Smooth muscle cell of the pulmonary artery (primary cell): ENCODE measurements around the gene MOB3C. TPM values are rescaled to one million over a fixed set of nuclear protein-coding genes. Genes with fewer than 3 reads are reported as not detected.

ENCODE experiments used
- total RNA-seq: library from RNA; depleted of rRNA; stranded (reverse); fragments of >200 nt; gene quantifications from 2 replicates; pipeline ENCODE4 v1.2.3, GENCODE V29; 2014

Gene MOB3C
- total RNA-seq: 12.7 and 13.2 TPM in 2 replicates

DNA sequence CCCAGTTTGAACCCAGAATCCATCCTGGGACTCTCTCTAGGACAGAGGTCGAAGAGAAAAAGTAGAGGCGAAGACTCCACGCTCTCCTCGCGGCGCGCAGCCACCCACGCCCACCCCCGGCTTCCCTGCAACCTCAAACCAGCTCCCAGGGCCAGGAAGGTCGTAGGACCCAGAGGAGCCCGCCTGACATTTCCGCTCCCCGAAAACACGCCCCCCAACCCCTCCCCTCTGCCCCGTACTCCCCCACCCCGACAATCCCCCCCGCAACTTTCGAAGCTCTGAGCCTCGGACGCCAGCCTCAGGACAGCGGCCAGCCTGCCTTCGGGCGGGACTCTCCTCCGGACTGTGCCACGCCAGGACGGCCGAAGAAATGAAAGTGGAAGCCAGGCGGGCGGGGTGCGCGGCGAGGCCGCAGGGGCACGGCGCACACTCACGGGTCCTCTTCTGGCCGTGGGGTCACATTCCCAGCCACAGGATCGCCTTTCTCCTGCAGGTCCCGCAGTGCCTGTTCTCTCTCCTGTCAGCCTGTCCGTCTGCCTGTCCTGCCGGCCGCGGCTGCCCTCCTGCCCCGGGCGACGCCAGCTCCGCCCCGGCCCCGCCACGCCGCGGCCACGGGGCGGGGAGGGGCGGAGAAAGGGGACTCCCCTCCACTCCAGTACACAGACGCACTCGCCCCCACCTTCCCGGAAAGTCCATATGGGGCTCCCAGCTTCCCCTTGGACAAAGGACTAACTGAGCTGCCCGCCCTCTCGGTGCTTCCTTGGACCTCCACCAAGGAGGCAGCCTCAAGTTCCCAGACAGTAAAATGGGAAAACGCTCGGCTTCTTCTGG, at the start of gene MOB3C:
TSS of gene MOB3C (minus strand) at position 535 of the 831 bp plus-strand sequence. CDS start 3,490 bp downstream, outside the sequence.

GRCh38 chr1:46603858-46604549, 12.6 kb downstream of the MOB3C start, which contains the start of gene MKNK1:
MKNK1 (minus strand) TSS chr1:46604268; CDS start chr1:46583327, 20,941 bp downstream.

Other genes starting within 250 kb of the MOB3C start
- 0.72 and 1.9 TPM in 2 replicates for gene FAAH, start 222.5 kb downstream of the MOB3C start, total RNA-seq
- not detected in 2 replicates for gene DMBX1, start 127.0 kb downstream of the MOB3C start, total RNA-seq
- gene KNCN, start 65.2 kb downstream of the MOB3C start, total RNA-seq: not detected in 2 replicates
- 18.1 and 20.0 TPM in 2 replicates for gene MKNK1, start 12.5 kb downstream of the MOB3C start, total RNA-seq
- gene ATPAF1, start 51.6 kb upstream of the MOB3C start, total RNA-seq: 43.4 and 49.7 TPM in 2 replicates
- not detected in 2 replicates for gene TEX38, start 55.0 kb upstream of the MOB3C start, total RNA-seq
- gene EFCAB14, start 102.3 kb upstream of the MOB3C start, total RNA-seq: 52.5 and 69.3 TPM in 2 replicates
- not detected in 2 replicates for gene CYP4B1, start 182.2 kb upstream of the MOB3C start, total RNA-seq